ENCODE measurements around the gene DHRS3. TPM values are rescaled to one million over a fixed set of nuclear protein-coding genes. Genes with fewer than 3 reads are reported as not detected.

DHRS3 gene
- total and polyA plus RNA-seq, 10 of the 15 experiments (the other 5 are each of a cell fraction or from before 2014, with no cell fraction given) = 0.23 to 29.7 (median 1.2) TPM

GRCh38 chr1:12627296-12627695 is 9.3 kb upstream of the DHRS3 start:
- Histone ChIP-seq H3K36me3 (ENCODE audit: control insufficient read depth in 2 of 2, insufficient read depth in 2 of 2, low read length in 1 of 2) (no peaks in the 10 kb centered on the region), H3K27ac (ENCODE audit: control insufficient read depth, insufficient read depth) (no peak overlapping the region), H3K4me1 (ENCODE audit: control insufficient read depth, insufficient read depth, low read length) (no peaks in the 10 kb centered on the region), H3K9me3 (replicated peaks; ENCODE audit: control insufficient read depth, insufficient read depth, low read length) (no peaks in the 10 kb centered on the region; the same call in 2 of the 3 replicates), H3K79me2 (ENCODE audit: control insufficient read depth, insufficient read depth, low read length) (no peaks in the 10 kb centered on the region), H3K9ac (ENCODE audit: control insufficient read depth, insufficient read depth, low read length) (no peak overlapping the region), H3K4me2 (ENCODE audit: control insufficient read depth, insufficient read depth) (no peak overlapping the region), H3K27me3 (replicated peaks in 1 of 2; ENCODE audit: control insufficient read depth in 2 of 2, insufficient read depth in 2 of 2, low read length in 1 of 2) (no peaks in the 10 kb centered on the region; a peak in 2 of 4 replicates), H4K20me1 (ENCODE audit: control insufficient read depth, insufficient read depth) (no peaks in the 10 kb centered on the region), H3K4me3 (no peak overlapping the region), H2AFZ (ENCODE audit: control insufficient read depth, low read depth, low read length) (no peak overlapping the region)
- POLR2A ChIA-PET = no interaction called here
- FAIRE-seq = no peak
- no peak for ATAC-seq
- 45% methylated on average over 5 of the region's 5 CpGs for WGBS (ENCODE audit: insufficient coverage, insufficient replicate concordance, low lambda C conversion rate, missing lambda C conversion rate)
- DNase-seq (ENCODE audit: low read depth, low spot score) = no peak
- in situ Hi-C loops (cut with MboI) (no loop called here), intact Hi-C loops (cut with micrococcal nuclease; ENCODE audit: unreplicated experiment) (loop anchor here (10.0 kb wide), 1 partner anchor 502 kb away; no protein-coding TSS in a partner anchor)
- CTCF ChIA-PET = no interaction called here
- no TSS peak for BruUV-seq (replicated peaks)
- TF ChIP-seq CREB1 (IDR thresholded peaks at IDR 0.05; ENCODE audit: low read depth) (no peak), RAD21 (IDR thresholded peaks at IDR 0.05; ENCODE audit: insufficient read depth, low read depth, low read length) (no peak), HDAC6 (IDR thresholded peaks at IDR 0.05; ENCODE audit: unreplicated experiment) (no peak), NFXL1 (IDR thresholded peaks at IDR 0.05; ENCODE audit: borderline replicate concordance) (no peak), NFYB (IDR thresholded peaks at IDR 0.05; ENCODE audit: insufficient read depth, low read depth, low read length) (no peak), EGR1 (IDR thresholded peaks at IDR 0.05; ENCODE audit: borderline replicate concordance in 1 of 2, low read depth in 2 of 2, low read length in 2 of 2) (no peak), ZBED1 (IDR thresholded peaks at IDR 0.05; ENCODE audit: borderline replicate concordance) (no peak), KDM1A (IDR thresholded peaks at IDR 0.05; ENCODE audit: borderline replicate concordance) (no peak), ZNF274 (IDR thresholded peaks at IDR 0.05; ENCODE audit: insufficient read depth, insufficient read length) (no peak), KAT2A (conservative IDR thresholded peaks at IDR 0.05; ENCODE audit: control insufficient read depth, low read depth, low read length) (no peak), MEF2B (IDR thresholded peaks at IDR 0.05; ENCODE audit: partially characterized antibody, poor library complexity, severe bottlenecking) (no peak), KLF5 (IDR thresholded peaks at IDR 0.05; ENCODE audit: partially characterized antibody) (no peak), CREM (IDR thresholded peaks at IDR 0.05; ENCODE audit: low read depth) (no peak), ESRRA (IDR thresholded peaks at IDR 0.05; ENCODE audit: low read length) (no peak), BACH1 (IDR thresholded peaks at IDR 0.05; ENCODE audit: borderline replicate concordance) (no peak), PAX5 (IDR thresholded peaks at IDR 0.05; ENCODE audit: borderline replicate concordance, low read depth, low read length) (no peak), IRF4 (IDR thresholded peaks at IDR 0.05; ENCODE audit: low read depth, low read length) (no peak), NRF1 (conservative IDR thresholded peaks at IDR 0.05; ENCODE audit: low read depth, low read length) (no peak), ETV6 (conservative IDR thresholded peaks at IDR 0.05 in 1 of 2, IDR thresholded peaks at IDR 0.05 in 1 of 2; ENCODE audit: borderline replicate concordance in 1 of 2, low read depth in 1 of 2) (no peak)
- TF ChIP-seq, protein P1, sequence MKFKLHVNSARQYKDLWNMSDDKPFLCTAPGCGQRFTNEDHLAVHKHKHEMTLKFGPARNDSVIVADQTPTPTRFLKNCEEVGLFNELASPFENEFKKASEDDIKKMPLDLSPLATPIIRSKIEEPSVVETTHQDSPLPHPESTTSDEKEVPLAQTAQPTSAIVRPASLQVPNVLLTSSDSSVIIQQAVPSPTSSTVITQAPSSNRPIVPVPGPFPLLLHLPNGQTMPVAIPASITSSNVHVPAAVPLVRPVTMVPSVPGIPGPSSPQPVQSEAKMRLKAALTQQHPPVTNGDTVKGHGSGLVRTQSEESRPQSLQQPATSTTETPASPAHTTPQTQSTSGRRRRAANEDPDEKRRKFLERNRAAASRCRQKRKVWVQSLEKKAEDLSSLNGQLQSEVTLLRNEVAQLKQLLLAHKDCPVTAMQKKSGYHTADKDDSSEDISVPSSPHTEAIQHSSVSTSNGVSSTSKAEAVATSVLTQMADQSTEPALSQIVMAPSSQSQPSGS (IDR thresholded peaks at IDR 0.05; ENCODE audit: low read length) = no peak
- SMC1A ChIA-PET (ENCODE audit: uncharacterized antibody, unreplicated experiment) = no interaction called here
- RAD21 ChIA-PET (ENCODE audit: unreplicated experiment) = no interaction called here
